SK-N-SH treated with all-trans-retinoic acid at 6 μM for 48 hours (cell line): Measurements from ENCODE around the gene LIPK.
"Not testable (repeated sequence)": the region's sequence is repeated elsewhere in the genome, so short reads cannot be mapped to it uniquely, and the experiment has no call there.

Experiments
- OSR1 ChIP-seq: fragments of 250-450 bp; sonication (Bioruptor Pico); IDR thresholded peaks from 2 replicates; pipeline ENCODE4 v1.8.0; 2022; ENCODE audit warnings: moderate library complexity, mild to moderate bottlenecking, inconsistent platforms
- PPARA ChIP-seq: fragments of 250-450 bp; sonication (Bioruptor Pico); IDR thresholded peaks from 2 replicates; pipeline ENCODE4 v1.5.0; 2020; ENCODE audit warnings: mild to moderate bottlenecking, borderline replicate concordance

DNA sequence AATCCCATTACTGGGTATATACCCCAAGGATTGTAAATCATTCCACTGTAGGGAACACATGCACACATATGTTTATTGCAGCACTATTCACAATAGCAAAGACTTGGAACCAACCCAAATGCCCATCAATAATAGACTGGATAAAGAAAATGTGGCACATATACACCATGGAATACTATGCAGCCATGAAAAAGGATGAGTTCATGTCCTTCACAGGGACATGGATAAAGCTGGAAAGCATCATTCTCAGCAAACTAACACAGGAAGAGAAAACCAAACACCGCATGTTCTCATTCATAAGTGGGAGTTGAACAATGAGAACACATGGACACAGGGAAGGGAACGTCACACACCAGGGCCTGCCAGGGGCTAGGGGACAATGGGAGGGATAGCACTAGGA is 42.9 kb upstream of the LIPK start:
- TF ChIP-seq PPARA, OSR1 (CRISPR knock-in tag): not testable (repeated sequence)
